ENCODE measurements around the gene RADX.

- TF ChIP-seq POLR2A (IDR thresholded peaks at IDR 0.05) = no peak
- TF ChIP-seq CTCF (IDR thresholded peaks at IDR 0.05) = no peak
These were observed 15.0 kb downstream of the RADX start for GRCh38 chrX:106626789-106627188.

Measured in uterus (tissue), 2 donors.